Psoas muscle (tissue), 8 donors: ENCODE results near the gene NYAP2. TPM values are rescaled to one million over a fixed set of nuclear protein-coding genes. Genes with fewer than 3 reads are reported as not detected.

Source experiments
- ATAC-seq, 4 donors: fragments of 200-7000 bp; cut with Tn5 transposase; one replicate each; pipeline ENCODE4 v1.9.1; 2020; ENCODE audit warnings: moderate library complexity in 3 of 4, mild to moderate bottlenecking in 2 of 4
- DNase-seq, 2 donors: peaks; one replicate each; pipeline ENCODE4 v3.0.0-alpha.2; 2020
- H3K27ac ChIP-seq: fragments of 200-600 bp; one replicate; pipeline ENCODE4 v1.8.0; 2022
- H3K27me3 ChIP-seq, 3 donors: fragments of 200-600 bp in 1 of 3; one replicate each; pipeline versions ENCODE4 v1.6.1 to v1.8.0; 2013 to 2022; ENCODE audit warnings: low read length in 2 of 3, mild to moderate bottlenecking in 2 of 3, moderate library complexity in 1 of 3; ENCODE audit not compliant: insufficient read depth in 3 of 3
- H3K36me3 ChIP-seq, 2 donors: fragments of 200-600 bp in 1 of 2; one replicate each; pipeline versions ENCODE4 v1.6.1 to v1.8.0; 2013 to 2022; ENCODE audit warnings: low read depth in 1 of 2, mild to moderate bottlenecking in 1 of 2, moderate library complexity in 1 of 2; ENCODE audit not compliant: insufficient read depth in 1 of 2
- H3K4me1 ChIP-seq: fragments of 200-600 bp; one replicate; pipeline ENCODE4 v1.8.0; 2022
- H3K4me3 ChIP-seq: fragments of 200-600 bp; one replicate; pipeline ENCODE4 v1.8.0; 2022; ENCODE audit warnings: mild to moderate bottlenecking
- H3K9me3 ChIP-seq: fragments of 200-600 bp; one replicate; pipeline ENCODE4 v1.8.0; 2022
- WGBS, 3 donors: extraction: QIAGEN DNeasy Blood & Tissue Kit; methylation state at CpG; one replicate each; pipeline versions ENCODE4 v1.1.6 to v1.1.7; 2013; 5-methylcytosine and 5-hydroxymethylcytosine counted together
- intact Hi-C, 2 donors: fragments of 100-400 bp; cut with DNase I; formaldehyde crosslinking; loops; one replicate each; pipeline versions ENCODE4 v1.11.0 to v1.14.2; 2022
- polyA plus RNA-seq, 3 donors: library from polyadenylated mRNA; stranded (reverse); fragments of 200-250 nt; gene quantifications; one replicate each; pipeline ENCODE4 v1.2.3, GENCODE V29; 2013
- total RNA-seq, 4 donors: library from RNA; stranded (reverse); fragmentation: NEBNext Ultra II Directional in 2 of 4; extraction: Animal tissue kit (Norgen Biotek cat#: 25700) in 2 of 4; gene quantifications; one replicate each; pipeline versions ENCODE4 v1.2.1 to v1.2.4, GENCODE V29; 2021 to 2023
- TF ChIP-seq, protein P1 (sequence below): fragments of 200-600 bp; IDR thresholded peaks from one replicate; pipeline ENCODE4 v1.8.0; 2022; ENCODE audit warnings: antibody characterized with exemption
- donor health status: healthy with polysubstance abuse.
- donor health status: DM: no; HTN: no; CAD: no; lungs with moderate emphysema.
- donor health status: Bipolar disorder and iron deficiency.
- donor health status: healthy.
- donor health status: DM: yes; HTN: yes; CAD: no.
- donor health status: DM: no; HTN: no; CAD: no.
- donor health status: DM: no; HTN: no; CAD: no.
- donor health status: DM: yes; HTN: yes; CAD: no.

NYAP2 gene
- total and polyA plus RNA-seq, 7 donors, result 0.03 to 5.0 (median 0.90) TPM

DNA sequence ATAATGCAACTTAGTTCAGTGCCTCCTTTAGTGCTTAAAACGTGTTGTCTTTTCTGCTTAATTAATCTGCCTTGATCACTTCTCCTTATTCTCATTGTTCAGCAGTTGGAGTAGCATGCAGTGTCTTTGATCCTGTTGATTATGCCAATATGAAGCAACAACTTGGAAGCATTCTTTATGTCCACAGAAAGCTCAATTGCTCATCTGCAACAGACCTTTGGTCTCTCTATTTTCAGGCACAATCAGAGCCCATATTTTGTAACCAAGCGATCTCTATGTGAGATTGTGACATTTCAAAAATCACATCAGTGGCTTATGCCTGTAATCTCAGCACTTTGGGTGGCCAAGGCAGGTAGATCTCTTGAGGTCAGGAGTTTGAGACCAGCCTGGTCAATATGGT lies 217.3 kb downstream of the NYAP2 start:
- ATAC-seq (no peak), DNase-seq (no peak)
- TF ChIP-seq, protein P1, sequence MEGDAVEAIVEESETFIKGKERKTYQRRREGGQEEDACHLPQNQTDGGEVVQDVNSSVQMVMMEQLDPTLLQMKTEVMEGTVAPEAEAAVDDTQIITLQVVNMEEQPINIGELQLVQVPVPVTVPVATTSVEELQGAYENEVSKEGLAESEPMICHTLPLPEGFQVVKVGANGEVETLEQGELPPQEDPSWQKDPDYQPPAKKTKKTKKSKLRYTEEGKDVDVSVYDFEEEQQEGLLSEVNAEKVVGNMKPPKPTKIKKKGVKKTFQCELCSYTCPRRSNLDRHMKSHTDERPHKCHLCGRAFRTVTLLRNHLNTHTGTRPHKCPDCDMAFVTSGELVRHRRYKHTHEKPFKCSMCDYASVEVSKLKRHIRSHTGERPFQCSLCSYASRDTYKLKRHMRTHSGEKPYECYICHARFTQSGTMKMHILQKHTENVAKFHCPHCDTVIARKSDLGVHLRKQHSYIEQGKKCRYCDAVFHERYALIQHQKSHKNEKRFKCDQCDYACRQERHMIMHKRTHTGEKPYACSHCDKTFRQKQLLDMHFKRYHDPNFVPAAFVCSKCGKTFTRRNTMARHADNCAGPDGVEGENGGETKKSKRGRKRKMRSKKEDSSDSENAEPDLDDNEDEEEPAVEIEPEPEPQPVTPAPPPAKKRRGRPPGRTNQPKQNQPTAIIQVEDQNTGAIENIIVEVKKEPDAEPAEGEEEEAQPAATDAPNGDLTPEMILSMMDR, result no peak
- intact Hi-C loops, result no loop called here
- Histone ChIP-seq H3K9me3 (no peaks in the 10 kb centered on the region), H3K27ac (no peak overlapping the region), H3K27me3 (no peaks in the 10 kb centered on the region), H3K4me1 (no peaks in the 10 kb centered on the region), H3K4me3 (no peak overlapping the region), H3K36me3 (no peaks in the 10 kb centered on the region)
- 76 to 84% (median 83%) methylated on average over 2 of the region's 2 CpGs for WGBS, 3 donors

DNA sequence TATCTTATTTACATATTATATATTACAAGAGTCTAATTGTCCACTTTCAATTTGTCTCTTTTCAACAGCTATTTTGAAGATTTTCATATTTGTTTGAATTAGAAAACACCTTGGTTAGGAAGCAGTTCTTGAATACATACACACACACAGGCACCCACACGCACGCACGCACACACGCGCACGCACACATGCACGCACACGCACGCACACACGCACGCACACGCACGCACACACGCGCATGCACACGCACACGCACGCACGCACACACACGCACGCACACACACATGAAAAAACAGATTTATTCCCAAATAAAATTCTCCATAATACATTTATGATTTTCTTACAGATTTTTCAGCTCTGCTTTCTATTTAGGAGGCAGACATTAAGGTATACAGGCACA lies 220.7 kb downstream of the NYAP2 start:
- Histone ChIP-seq H3K9me3 (no peaks in the 10 kb centered on the region), H3K4me3 (no peak overlapping the region), H3K27ac (no peak overlapping the region), H3K36me3 (no peaks in the 10 kb centered on the region), H3K27me3 (no peaks in the 10 kb centered on the region), H3K4me1 (no peaks in the 10 kb centered on the region)
- DNase-seq (no peak), ATAC-seq (no peak)
- intact Hi-C loops, result no loop called here
- TF ChIP-seq, protein P1, result no peak
- 85 to 88% (median 85%) methylated on average over 21 of the region's 21 CpGs for WGBS, 3 donors

DNA sequence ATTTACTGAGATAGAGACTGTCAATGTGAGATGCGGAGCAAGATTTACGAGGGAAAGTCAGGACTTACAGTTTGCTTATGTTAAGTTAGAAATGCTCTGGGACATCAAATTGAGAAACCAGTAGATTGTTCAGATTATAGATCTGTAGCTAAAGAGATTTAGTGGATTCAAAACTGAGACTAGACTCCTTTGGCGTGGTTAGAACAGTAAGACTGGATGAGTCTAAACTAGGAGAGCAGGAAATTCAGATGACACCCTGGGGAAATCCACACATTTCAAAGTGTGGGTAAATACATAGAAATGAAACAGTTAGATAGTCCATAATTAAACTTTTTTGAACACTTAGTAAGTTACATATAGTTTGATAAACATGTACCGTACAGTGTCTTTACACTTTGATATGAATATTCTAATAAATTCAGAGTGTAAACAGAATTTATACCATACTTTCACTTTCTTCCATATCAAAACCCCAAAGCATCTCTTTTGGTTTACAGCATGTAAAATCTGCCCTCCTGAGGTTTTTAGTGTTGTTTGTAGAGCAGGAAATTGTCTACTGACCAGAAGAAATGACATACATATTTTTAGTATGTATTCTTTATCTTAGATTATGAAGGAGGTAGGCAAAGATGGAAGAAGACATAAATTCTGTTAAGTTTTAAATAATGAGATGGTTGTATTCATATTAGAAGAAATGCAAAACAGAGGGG lies 231.5 kb downstream of the NYAP2 start:
- TF ChIP-seq, protein P1, result no peak
- ATAC-seq (no peak), DNase-seq (no peak)
- WGBS, 3 donors, result 80 to 89% (median 86%) methylated on average over 4 of the region's 4 CpGs
- no peak overlapping the region for H3K27ac ChIP-seq
- no peaks in the 10 kb centered on the region for H3K36me3 ChIP-seq
- H3K4me1 ChIP-seq, result no peaks in the 10 kb centered on the region
- H3K9me3 ChIP-seq, result no peaks in the 10 kb centered on the region
- H3K27me3 ChIP-seq, result no peaks in the 10 kb centered on the region
- no peak overlapping the region for H3K4me3 ChIP-seq
- intact Hi-C loops, result no loop called here

DNA sequence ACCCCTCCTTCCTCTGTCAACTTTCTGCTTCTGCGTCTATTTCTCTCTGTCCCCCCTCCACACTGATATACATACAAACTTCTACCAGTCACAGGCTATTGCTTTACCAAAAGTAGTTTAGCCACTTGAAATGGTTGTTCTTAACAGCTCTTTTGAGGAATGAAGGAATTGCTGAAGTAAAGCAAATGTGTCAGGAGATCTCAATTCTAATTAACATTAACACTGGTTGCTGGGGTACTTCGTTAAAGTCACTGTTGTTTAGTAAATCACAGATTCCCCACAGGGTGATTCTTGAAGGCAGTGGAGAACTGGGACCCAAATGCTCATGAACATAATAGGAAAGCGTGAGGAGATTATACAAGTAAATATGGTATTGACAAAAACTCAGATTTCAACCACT lies 232.8 kb downstream of the NYAP2 start:
- no peak for DNase-seq
- TF ChIP-seq, protein P1, result no peak
- intact Hi-C loops, result no loop called here
- ATAC-seq, result no peak
- H3K9me3 ChIP-seq, result no peaks in the 10 kb centered on the region
- H3K4me1 ChIP-seq, result no peaks in the 10 kb centered on the region
- WGBS, 3 donors, result 86 to 91% (median 86%) methylated on average over 3 of the region's 3 CpGs
- H3K36me3 ChIP-seq, result no peaks in the 10 kb centered on the region
- no peak overlapping the region for H3K4me3 ChIP-seq
- H3K27me3 ChIP-seq, result no peaks in the 10 kb centered on the region
- H3K27ac ChIP-seq, result no peak overlapping the region

DNA sequence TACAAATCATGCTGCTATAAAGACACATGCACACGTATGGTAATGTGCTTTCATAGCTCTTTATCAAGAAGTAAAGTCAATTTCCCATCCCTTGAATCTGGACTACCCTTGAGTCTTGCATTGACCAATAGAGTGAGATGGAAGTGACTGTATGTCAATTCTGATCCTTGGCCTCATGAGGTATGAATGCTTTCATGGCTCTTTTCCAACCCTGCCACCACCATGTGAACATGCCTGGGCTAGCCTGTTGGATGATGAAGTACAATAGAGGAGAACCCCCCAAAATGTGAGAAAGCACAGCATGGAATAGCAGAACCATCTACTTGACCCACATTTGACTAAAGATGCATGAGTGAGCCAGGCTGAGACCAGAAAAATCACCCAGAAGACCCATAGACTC lies 237.0 kb downstream of the NYAP2 start:
- Histone ChIP-seq H3K36me3 (no peaks in the 10 kb centered on the region), H3K4me3 (no peak overlapping the region), H3K4me1 (no peaks in the 10 kb centered on the region), H3K9me3 (no peaks in the 10 kb centered on the region), H3K27ac (no peak overlapping the region), H3K27me3 (no peaks in the 10 kb centered on the region)
- intact Hi-C loops, result no loop called here
- TF ChIP-seq, protein P1, result no peak
- no peak for ATAC-seq
- 89 to 100% (median 97%) methylated on average over 1 of the region's 1 CpG for WGBS, 3 donors
- no peak for DNase-seq
